ENCODE data around the gene PHACTR3.

Gene PHACTR3

GRCh38 chr20:59706400-59706693 is 102.0 kb downstream of the PHACTR3 start:
- no peak overlapping the region for H3K4me3 ChIP-seq (ENCODE audit: low read depth in 1 of 2, low read length in 1 of 2)
- H3K4me1 ChIP-seq (ENCODE audit: control insufficient read depth in 1 of 2, insufficient read depth in 1 of 2, low read depth in 1 of 2, low read length in 1 of 2) = no peaks in the 10 kb centered on the region
- TF ChIP-seq CTCF (IDR thresholded peaks at IDR 0.05) = no peak
- H3K9me3 ChIP-seq = no peaks in the 10 kb centered on the region
- H3K27ac ChIP-seq = no peak overlapping the region
- H3K27me3 ChIP-seq = peaks cover 92% of the 10 kb centered on the region
- H3K36me3 ChIP-seq = no peaks in the 10 kb centered on the region

GRCh38 chr20:59708326-59708725 is 104.0 kb downstream of the PHACTR3 start:
- H3K36me3 ChIP-seq = no peaks in the 10 kb centered on the region
- H3K27ac ChIP-seq = no peak overlapping the region
- TF ChIP-seq CTCF (IDR thresholded peaks at IDR 0.05) = no peak
- H3K27me3 ChIP-seq = peaks cover 92% of the 10 kb centered on the region
- H3K4me3 ChIP-seq (ENCODE audit: low read depth in 1 of 2, low read length in 1 of 2) = no peak overlapping the region
- no peaks in the 10 kb centered on the region for H3K9me3 ChIP-seq
- H3K4me1 ChIP-seq (ENCODE audit: control insufficient read depth in 1 of 2, insufficient read depth in 1 of 2, low read depth in 1 of 2, low read length in 1 of 2) = no peaks in the 10 kb centered on the region

- no peaks in the 10 kb centered on the region for H3K36me3 ChIP-seq
- no peak overlapping the region for H3K27ac ChIP-seq
- no peaks in the 10 kb centered on the region for H3K9me3 ChIP-seq
- peaks cover 92% of the 10 kb centered on the region for H3K27me3 ChIP-seq
- no peaks in the 10 kb centered on the region for H3K4me1 ChIP-seq (ENCODE audit: control insufficient read depth in 1 of 2, insufficient read depth in 1 of 2, low read depth in 1 of 2, low read length in 1 of 2)
- no peak for TF ChIP-seq CTCF (IDR thresholded peaks at IDR 0.05)
- H3K4me3 ChIP-seq (ENCODE audit: low read depth in 1 of 2, low read length in 1 of 2) = no peak overlapping the region
Observed at GRCh38 chr20:59709636-59710035, 105.3 kb downstream of the PHACTR3 start.

GRCh38 chr20:59718071-59718470 is 113.7 kb downstream of the PHACTR3 start:
- no peak for TF ChIP-seq CTCF (IDR thresholded peaks at IDR 0.05)
- Histone ChIP-seq H3K4me3 (ENCODE audit: low read depth in 1 of 2, low read length in 1 of 2) (no peak overlapping the region), H3K36me3 (no peaks in the 10 kb centered on the region), H3K27me3 (peaks cover 82% of the 10 kb centered on the region), H3K4me1 (ENCODE audit: control insufficient read depth in 1 of 2, insufficient read depth in 1 of 2, low read depth in 1 of 2, low read length in 1 of 2) (peaks cover 13 to 40% of the 10 kb centered on the region in 2 experiments), H3K9me3 (no peaks in the 10 kb centered on the region), H3K27ac (no peak overlapping the region)

- Histone ChIP-seq H3K9me3 (no peaks in the 10 kb centered on the region), H3K36me3 (no peaks in the 10 kb centered on the region), H3K27ac (no peak overlapping the region), H3K4me1 (ENCODE audit: control insufficient read depth in 1 of 2, insufficient read depth in 1 of 2, low read depth in 1 of 2, low read length in 1 of 2) (peaks cover 18 to 47% of the 10 kb centered on the region in 2 experiments), H3K4me3 (ENCODE audit: low read depth in 1 of 2, low read length in 1 of 2) (no peak overlapping the region), H3K27me3 (peaks cover 76% of the 10 kb centered on the region)
- TF ChIP-seq CTCF (IDR thresholded peaks at IDR 0.05) = no peak
Observed at GRCh38 chr20:59718751-59719150, 114.4 kb downstream of the PHACTR3 start.

- no peak overlapping the region for H3K27ac ChIP-seq
- peaks cover 78% of the 10 kb centered on the region for H3K27me3 ChIP-seq
- H3K4me1 ChIP-seq (ENCODE audit: control insufficient read depth in 1 of 2, insufficient read depth in 1 of 2, low read depth in 1 of 2, low read length in 1 of 2) = peaks cover 18 to 56% of the 10 kb centered on the region in 2 experiments
- no peak for TF ChIP-seq CTCF (IDR thresholded peaks at IDR 0.05)
- no peaks in the 10 kb centered on the region for H3K9me3 ChIP-seq
- no peak overlapping the region for H3K4me3 ChIP-seq (ENCODE audit: low read depth in 1 of 2, low read length in 1 of 2)
- H3K36me3 ChIP-seq = no peaks in the 10 kb centered on the region
Observed at GRCh38 chr20:59720013-59720412, 115.7 kb downstream of the PHACTR3 start.
